NOMO-1 treated with dmso at 0.1 percent for 144 hours (cell line): ENCODE measurements around the gene SVIL.
"Not testable (repeated sequence)": the region's sequence is repeated elsewhere in the genome, so short reads cannot be mapped to it uniquely, and the experiment has no call there.

Experiments used
- DNase-seq: peaks from one replicate; lab custom pipeline; 2025; ENCODE audit not compliant: unreplicated experiment; lab: John Stamatoyannopoulos, UW

SVIL gene

DNA sequence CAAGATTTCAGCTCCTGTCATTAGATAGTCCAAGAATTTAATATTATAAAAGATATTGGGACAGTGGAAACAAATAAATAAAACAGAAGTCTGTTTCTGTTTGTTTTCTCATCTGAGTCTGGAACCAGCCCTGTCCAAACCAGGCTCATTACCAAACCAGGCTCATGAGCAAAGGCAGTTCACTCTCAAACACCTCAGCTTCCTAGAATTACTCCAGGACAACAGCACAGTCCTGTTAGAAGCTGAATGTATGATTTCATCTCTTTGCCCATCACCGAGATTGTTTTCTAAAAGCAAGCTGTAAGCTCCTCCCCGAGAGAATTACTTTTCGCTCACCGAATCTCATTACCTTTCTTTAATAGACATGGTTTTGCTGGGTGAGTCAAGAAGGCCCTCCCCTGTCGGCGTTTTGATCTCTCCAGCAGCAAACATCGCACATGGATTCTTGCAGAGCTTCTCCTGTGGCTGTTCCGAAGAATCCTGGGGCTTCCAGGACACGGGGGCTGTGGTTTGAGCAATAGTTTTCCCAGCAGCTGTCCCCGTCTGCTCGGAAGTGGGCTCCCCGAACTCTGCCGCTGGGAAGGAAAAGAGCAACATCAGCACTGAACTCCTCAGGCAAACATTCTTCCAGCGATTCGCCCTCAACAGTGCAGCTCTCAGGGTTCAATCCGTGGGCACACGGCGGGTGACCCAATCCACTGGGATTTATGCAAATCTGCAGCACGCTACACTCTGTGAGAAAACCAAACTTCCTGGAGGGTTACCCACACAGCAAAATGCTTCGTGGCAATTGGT lies 112.5 kb downstream of the SVIL start:
- DNase-seq = no peak

GRCh38 chr10:29519659-29520058 lies 115.1 kb downstream of the SVIL start:
- DNase-seq = no peak

DNA sequence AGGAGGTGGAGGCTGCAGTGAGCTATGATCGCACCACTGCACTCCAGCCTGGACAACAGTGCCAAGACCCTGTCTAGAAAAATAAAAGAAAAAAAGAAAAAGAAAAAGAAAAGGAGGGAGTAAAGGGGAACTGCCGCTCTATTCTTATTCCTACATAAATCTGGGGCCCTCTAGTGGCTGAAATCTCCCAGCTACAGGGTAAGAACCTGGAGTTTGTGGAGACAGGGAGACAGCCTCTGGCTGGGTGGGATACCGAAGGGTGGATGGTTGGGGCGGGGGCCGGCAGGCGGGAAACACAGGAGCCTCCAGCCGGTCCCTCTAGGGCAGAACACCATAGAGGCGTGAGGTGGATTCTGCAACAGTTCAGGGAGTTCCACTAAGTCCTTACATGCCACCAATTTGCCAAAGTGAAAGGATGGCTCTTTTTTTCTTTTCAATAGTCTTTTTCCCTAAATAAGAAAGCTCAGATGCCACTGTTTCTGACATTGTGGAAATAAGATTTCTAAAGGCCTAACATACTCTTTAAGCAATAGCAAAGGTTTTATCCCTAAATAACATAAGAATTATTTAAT lies 117.3 kb downstream of the SVIL start:
- DNase-seq = no peak

- not testable (repeated sequence) for DNase-seq
Measured at GRCh38 chr10:29516309-29516932, 118.3 kb downstream of the SVIL start.

GRCh38 chr10:29515879-29516278 lies 118.9 kb downstream of the SVIL start:
- DNase-seq = not testable (repeated sequence)

- DNase-seq = not testable (repeated sequence)
Measured at GRCh38 chr10:29515104-29515503, 119.7 kb downstream of the SVIL start.

DNA sequence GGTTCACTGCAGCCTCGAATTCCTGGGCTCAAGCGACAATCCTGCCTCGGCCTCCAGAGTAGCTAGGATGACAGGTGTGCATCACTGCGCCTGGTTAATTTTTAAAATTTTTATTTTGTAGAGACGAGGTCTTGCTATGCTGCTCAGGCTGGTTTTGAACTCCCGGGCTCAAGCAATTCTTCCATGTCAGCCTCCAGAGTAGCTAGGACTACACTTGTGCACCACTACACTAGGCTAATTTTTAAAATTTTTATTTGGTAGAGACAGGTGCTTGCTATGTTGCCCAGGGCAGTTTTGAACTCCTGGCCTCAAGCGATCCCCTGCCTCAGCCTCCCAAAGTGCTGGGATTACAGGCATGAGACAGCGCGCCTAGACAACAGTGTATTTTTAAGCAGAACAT lies 120.5 kb downstream of the SVIL start:
- no peak for DNase-seq

DNA sequence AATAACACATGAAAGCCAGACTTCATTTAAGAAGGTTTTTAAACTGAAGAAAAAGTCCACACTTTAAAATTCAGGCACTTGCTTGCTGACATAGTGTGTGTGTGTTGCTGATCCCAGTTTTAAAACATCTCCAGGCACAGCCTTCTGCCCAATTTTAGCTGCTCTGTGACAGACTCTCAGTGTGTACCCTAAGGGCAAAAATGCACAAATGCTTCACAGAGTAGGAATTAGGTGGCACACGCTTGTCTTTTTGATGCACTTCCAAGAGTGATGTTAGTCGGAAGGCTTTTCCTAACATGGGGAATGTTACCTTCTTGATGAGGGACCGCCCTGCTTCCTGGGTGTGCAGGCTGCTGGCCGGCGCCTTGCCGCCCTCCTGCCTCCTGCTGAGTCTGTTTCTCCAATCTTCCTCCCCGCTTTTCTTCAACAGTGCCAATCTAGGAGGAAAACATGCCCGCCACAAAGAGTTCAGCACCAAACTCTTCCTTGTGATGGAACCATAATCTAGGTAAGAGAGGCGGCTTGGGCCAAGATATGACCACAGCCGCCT lies 122.3 kb downstream of the SVIL start:
- no peak for DNase-seq

GRCh38 chr10:29511806-29512205 lies 123.0 kb downstream of the SVIL start:
- not testable (repeated sequence) for DNase-seq

- DNase-seq = not testable (repeated sequence)
Measured at GRCh38 chr10:29510483-29511157, 124.2 kb downstream of the SVIL start.

DNA sequence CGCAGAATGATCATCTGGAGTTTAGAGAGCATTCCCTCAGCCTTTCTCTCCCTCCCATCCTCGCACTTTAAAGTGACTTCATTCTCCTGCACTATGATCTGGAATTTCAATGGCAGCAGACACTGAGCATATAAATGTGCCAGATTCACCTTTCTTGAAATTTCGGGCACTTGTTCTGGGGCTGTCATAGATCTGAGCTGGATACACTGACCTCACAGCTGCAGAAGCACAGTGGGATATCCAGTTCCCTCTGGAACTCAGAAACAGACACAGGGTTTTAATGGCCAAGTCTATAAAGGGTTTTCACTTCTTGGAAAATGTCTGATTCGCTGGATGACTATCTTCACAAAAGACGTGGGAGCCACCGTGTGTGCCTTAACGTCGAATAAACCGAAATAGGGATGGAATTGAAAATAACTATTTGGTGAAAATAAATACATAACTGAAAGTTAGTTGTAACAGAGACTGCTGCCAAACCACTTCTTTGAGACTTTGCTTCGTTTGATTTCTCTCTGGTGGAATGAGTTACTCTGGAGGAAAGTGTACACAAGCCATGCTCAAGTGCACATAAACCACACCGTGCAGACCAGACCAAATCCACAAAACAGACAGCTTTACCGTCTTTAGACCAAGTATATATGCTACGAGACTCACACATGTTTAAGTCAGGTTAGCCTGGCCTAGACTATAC lies 126.1 kb downstream of the SVIL start:
- no peak for DNase-seq

DNA sequence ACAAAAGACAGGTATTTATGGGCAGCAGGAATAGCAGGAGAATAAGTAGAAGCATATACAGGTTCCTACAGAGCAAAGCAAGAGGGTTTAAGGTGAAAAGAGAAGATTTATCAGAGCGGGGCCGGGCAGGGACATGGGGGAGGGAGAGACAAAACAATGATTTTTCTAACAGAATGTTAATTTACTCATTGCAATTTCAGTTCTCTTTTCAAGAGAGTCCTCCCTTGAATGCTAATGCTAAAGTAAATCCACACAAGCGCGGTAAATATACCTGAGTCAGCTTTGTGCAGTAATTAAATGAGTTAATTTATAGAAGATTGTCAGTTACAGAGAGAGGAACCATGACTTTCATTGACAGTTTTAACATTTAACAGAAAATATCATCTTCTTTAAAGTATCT lies 127.0 kb downstream of the SVIL start:
- not testable (repeated sequence) for DNase-seq

GRCh38 chr10:29506324-29506921 lies 128.3 kb downstream of the SVIL start:
- DNase-seq = not testable (repeated sequence)

- DNase-seq = no peak
Measured at GRCh38 chr10:29502351-29502750, 132.4 kb downstream of the SVIL start.

GRCh38 chr10:29501692-29502091 lies 133.1 kb downstream of the SVIL start:
- no peak for DNase-seq

GRCh38 chr10:29499993-29500537 lies 134.7 kb downstream of the SVIL start:
- DNase-seq = no peak

GRCh38 chr10:29496341-29497162 lies 138.2 kb downstream of the SVIL start:
- no peak for DNase-seq

DNA sequence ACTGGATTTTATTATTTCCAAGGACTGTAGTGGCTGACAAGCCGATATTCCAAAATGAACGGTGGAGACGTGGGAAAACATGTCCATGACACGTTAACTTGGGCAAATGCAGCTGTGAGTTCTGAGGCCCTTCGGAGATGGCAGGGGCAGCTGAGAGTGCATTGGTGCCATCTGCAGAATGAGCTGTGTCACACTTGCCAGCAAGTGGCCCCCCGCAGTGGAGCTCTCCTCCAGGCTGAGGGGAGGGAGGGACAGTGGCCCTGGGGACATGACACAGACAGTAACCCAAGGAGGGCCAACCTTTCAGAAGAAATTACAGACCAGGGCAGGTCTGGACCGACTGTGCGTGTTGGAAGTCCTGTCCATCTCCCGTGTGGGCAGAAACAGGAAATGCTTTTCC lies 139.4 kb downstream of the SVIL start:
- no peak for DNase-seq

GRCh38 chr10:29493697-29494096 lies 141.1 kb downstream of the SVIL start:
- no peak for DNase-seq
